ENCODE measurements around the gene IDI2.

GRCh38 chr10:1061930-1062774, 36.5 kb upstream of the IDI2 start:
- TF ChIP-seq CTCF (optimal IDR thresholded peaks at IDR 0.05 in 1 of 3, IDR thresholded peaks at IDR 0.05 in 1 of 3, conservative IDR thresholded peaks at IDR 0.05 in 1 of 3; ENCODE audit: extremely low read depth in 1 of 3, insufficient read depth in 2 of 3, low read length in 3 of 3) (no peak), EZH2 (IDR thresholded peaks at IDR 0.05; ENCODE audit: low read length) (no peak)
